Progenitor cell of endocrine pancreas (in vitro differentiated cells): ENCODE results near the gene WIPF2. TPM values are rescaled to one million over a fixed set of nuclear protein-coding genes. Genes with fewer than 3 reads are reported as not detected.

Experiments used
- DNase-seq: peaks from one replicate; pipeline ENCODE4 v3.0.0; 2021; ENCODE audit warnings: low spot score; ENCODE audit not compliant: unreplicated experiment
- H3K27ac Mint-ChIP-seq: 2 replicates; pipeline ENCODE4 v1.8.0; 2021; ENCODE audit warnings: mild to moderate bottlenecking, moderate library complexity, mixed read lengths
- H3K27me3 Mint-ChIP-seq: 2 replicates; pipeline ENCODE4 v1.8.0; 2021; ENCODE audit warnings: mixed read lengths
- H3K36me3 Mint-ChIP-seq: 2 replicates; pipeline ENCODE4 v1.8.0; 2022; ENCODE audit warnings: mixed read lengths; ENCODE audit not compliant: insufficient read depth
- H3K4me1 Mint-ChIP-seq: 2 replicates; pipeline ENCODE4 v1.8.0; 2021; ENCODE audit warnings: low read depth, mixed read lengths
- H3K4me3 Mint-ChIP-seq: 2 replicates; pipeline ENCODE4 v1.8.0; 2021; ENCODE audit warnings: low read depth, mild to moderate bottlenecking, moderate library complexity, mixed read lengths
- H3K9me3 Mint-ChIP-seq: 2 replicates; pipeline ENCODE4 v1.8.0; 2021; ENCODE audit warnings: low read depth, mixed read lengths
- CTCF ChIP-seq: fragments of 200-600 bp; sonication (generic); IDR thresholded peaks from one replicate; pipeline ENCODE4 v1.5.0; 2021; ENCODE audit warnings: antibody characterized with exemption, mild to moderate bottlenecking; ENCODE audit not compliant: unreplicated experiment
- total RNA-seq: library from RNA; stranded (reverse); gene quantifications from 2 replicates; pipeline ENCODE4 v1.2.1, GENCODE V29; 2021

Gene WIPF2
- total RNA-seq, 1 donor from 2014 or later = 38.2 TPM

DNA sequence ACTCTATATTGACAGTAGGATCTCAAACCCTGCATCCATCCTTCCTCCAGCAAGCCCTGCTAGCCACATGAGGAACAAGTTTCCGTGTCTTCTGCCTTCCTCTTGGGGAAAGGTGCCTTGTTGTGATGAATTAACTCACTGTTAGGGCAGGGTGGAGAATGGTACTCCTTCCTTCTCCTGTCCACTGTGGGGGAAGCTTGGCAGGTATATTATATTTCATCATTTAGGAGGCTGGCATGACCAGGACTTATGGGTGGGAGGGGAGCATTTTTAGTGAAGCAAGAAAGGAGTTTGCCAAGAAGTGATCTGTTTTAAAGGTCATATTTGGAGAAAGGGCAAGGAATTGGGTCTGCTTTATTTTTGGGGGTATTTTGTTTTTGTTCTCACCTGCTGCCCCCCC, 59.3 kb downstream of the WIPF2 start:
- TF ChIP-seq CTCF = no peak
- Mint-ChIP-seq H3K9me3 (no peaks in the 10 kb centered on the region), H3K36me3 (peaks cover 36% of the 10 kb centered on the region), H3K27me3 (no peaks in the 10 kb centered on the region), H3K27ac (no peak overlapping the region), H3K4me1 (peaks cover 13% of the 10 kb centered on the region), H3K4me3 (no peak overlapping the region)
- no peak for DNase-seq

GRCh38 chr17:40279402-40279801, 60.3 kb downstream of the WIPF2 start:
- H3K27ac Mint-ChIP-seq = peak overlapping the region; percentile 74
- no peak for DNase-seq
- no peak for TF ChIP-seq CTCF
- no peaks in the 10 kb centered on the region for H3K27me3 Mint-ChIP-seq
- H3K9me3 Mint-ChIP-seq = no peaks in the 10 kb centered on the region
- no peak overlapping the region for H3K4me3 Mint-ChIP-seq
- H3K4me1 Mint-ChIP-seq = peaks cover 23% of the 10 kb centered on the region
- H3K36me3 Mint-ChIP-seq = peaks cover 35% of the 10 kb centered on the region

DNA sequence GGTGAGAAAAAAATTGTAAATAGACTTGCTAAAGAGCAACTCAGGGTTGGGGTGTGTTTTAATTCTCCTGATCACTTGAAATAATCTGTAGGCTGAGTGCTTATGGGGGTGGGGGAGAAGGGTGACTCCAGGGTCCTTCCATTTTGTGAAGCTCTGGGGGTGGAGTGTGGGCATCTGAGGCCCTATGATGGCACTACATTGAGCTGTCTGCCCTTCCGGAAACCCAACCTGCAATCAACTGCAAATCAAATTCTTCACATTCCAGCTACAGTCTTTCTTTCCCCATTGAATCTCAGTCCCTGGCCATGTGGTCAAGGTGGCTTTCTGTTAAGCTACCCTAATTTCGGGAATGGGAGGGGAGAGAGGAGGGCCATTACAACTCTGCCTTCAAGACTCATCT, 62.6 kb downstream of the WIPF2 start:
- H3K4me1 Mint-ChIP-seq = peaks cover 34% of the 10 kb centered on the region
- DNase-seq = no peak
- no peaks in the 10 kb centered on the region for H3K27me3 Mint-ChIP-seq
- H3K4me3 Mint-ChIP-seq = no peak overlapping the region
- no peak for TF ChIP-seq CTCF
- no peaks in the 10 kb centered on the region for H3K9me3 Mint-ChIP-seq
- peak overlapping the region; percentile 85 for H3K27ac Mint-ChIP-seq
- H3K36me3 Mint-ChIP-seq = peaks cover 26% of the 10 kb centered on the region

GRCh38 chr17:40283662-40284061, 64.6 kb downstream of the WIPF2 start:
- Mint-ChIP-seq H3K36me3 (peaks cover 15% of the 10 kb centered on the region), H3K27me3 (no peaks in the 10 kb centered on the region), H3K4me3 (peak overlapping the region; percentile 9), H3K9me3 (no peaks in the 10 kb centered on the region), H3K27ac (peak overlapping the region; percentile 91), H3K4me1 (peaks cover 45% of the 10 kb centered on the region)
- no peak for TF ChIP-seq CTCF
- DNase-seq = no peak

DNA sequence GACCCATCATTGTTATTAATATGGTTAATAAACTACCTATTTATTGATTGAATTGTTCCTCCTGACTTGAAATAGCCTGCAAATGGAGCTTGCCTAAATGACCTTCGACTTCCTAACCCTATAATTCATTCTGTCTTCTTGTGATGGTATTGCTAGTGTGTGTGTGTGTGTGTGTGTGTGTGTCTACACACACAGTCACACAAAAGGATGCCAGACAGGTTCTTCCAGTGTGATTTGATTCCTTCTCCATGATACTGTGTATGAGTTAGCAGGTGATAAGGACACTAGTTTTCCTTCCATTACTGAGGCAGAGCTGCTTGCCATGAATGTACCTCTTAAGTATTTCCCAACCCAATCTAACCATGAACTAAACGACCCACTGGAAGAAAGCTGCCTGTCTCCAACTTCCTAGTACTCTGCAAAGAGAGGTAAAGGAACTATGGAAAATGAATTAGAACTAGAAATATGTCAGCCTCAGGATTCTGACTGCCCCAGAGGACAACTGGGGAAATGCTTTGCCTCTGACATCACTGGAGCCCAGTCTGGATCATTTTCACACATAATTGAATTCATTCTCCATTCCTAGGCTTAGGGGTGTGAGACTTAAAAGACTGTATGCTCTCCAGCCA, 65.1 kb downstream of the WIPF2 start:
- Mint-ChIP-seq H3K4me1 (peaks cover 47% of the 10 kb centered on the region), H3K9me3 (no peaks in the 10 kb centered on the region), H3K27me3 (no peaks in the 10 kb centered on the region), H3K27ac (peak overlapping the region; percentile 98), H3K36me3 (peaks cover 15% of the 10 kb centered on the region), H3K4me3 (peak overlapping the region; percentile 16)
- DNase-seq = no peak
- TF ChIP-seq CTCF = peak; percentile 51
